ENCODE data around the gene VPS11.

VPS11 gene

GRCh38 chr11:119126675-119127268 is 59.2 kb downstream of the VPS11 start:
- no peak for DNase-seq

- no peak for DNase-seq
Measured at GRCh38 chr11:119130662-119131061, 63.0 kb downstream of the VPS11 start.
